GM18507 (cell line): ENCODE results near the gene QSER1.
"Not testable (repeated sequence)": the region's sequence is repeated elsewhere in the genome, so short reads cannot be mapped to it uniquely, and the experiment has no call there.

ENCODE experiments used
- DNase-seq: peaks from one replicate; pipeline ENCODE4 v3.0.0; 2011; ENCODE audit warnings: low read depth; ENCODE audit not compliant: insufficient read length; ENCODE audit errors: extremely low spot score
- FAIRE-seq: peaks from 2 replicates; lab custom pipeline; 2011; peaks lifted over from hg19 to GRCh38; lab: Jason Lieb, UNC

QSER1 gene

GRCh38 chr11:32892355-32893092 lies at the start of gene QSER1:
TSS of gene QSER1 (plus strand) at chr11:32892811. CDS start at chr11:32893126, 315 bp downstream.
- DNase-seq, result peak; percentile 67
- FAIRE-seq, result peak; percentile 67

GRCh38 chr11:32843544-32843943 lies 49.1 kb upstream of the QSER1 start:
- FAIRE-seq (no peak), DNase-seq (no peak)

- DNase-seq (no peak), FAIRE-seq (peak; percentile 50)
These were observed 45.1 kb upstream of the QSER1 start for GRCh38 chr11:32847511-32847910.

GRCh38 chr11:32849761-32850160 lies 42.9 kb upstream of the QSER1 start:
- DNase-seq, result no peak
- no peak for FAIRE-seq

- DNase-seq (no peak), FAIRE-seq (no peak)
These were observed 41.4 kb upstream of the QSER1 start for GRCh38 chr11:32851251-32851650.

GRCh38 chr11:32852207-32852606 lies 40.4 kb upstream of the QSER1 start:
- no peak for FAIRE-seq
- DNase-seq, result no peak

- no peak for DNase-seq
- no peak for FAIRE-seq
These were observed 37.0 kb upstream of the QSER1 start for GRCh38 chr11:32855601-32856000.

GRCh38 chr11:32858731-32859130 lies 33.9 kb upstream of the QSER1 start:
- FAIRE-seq (peak; percentile 48), DNase-seq (no peak)

- DNase-seq (no peak), FAIRE-seq (no peak)
These were observed 30.6 kb upstream of the QSER1 start for GRCh38 chr11:32861850-32862577.

GRCh38 chr11:32864555-32864954 lies 28.1 kb upstream of the QSER1 start:
- DNase-seq, result no peak
- FAIRE-seq, result no peak

GRCh38 chr11:32868752-32869151 lies 23.9 kb upstream of the QSER1 start:
- DNase-seq, FAIRE-seq: not testable (repeated sequence)

- no peak for FAIRE-seq
- no peak for DNase-seq
These were observed 21.9 kb upstream of the QSER1 start for GRCh38 chr11:32870676-32871075.

GRCh38 chr11:32874132-32874531 lies 18.5 kb upstream of the QSER1 start:
- no peak for FAIRE-seq
- DNase-seq, result no peak

GRCh38 chr11:32881286-32881685 lies 11.3 kb upstream of the QSER1 start:
- FAIRE-seq, result no peak
- DNase-seq, result no peak

- no peak for FAIRE-seq
- DNase-seq, result no peak
These were observed 9.2 kb upstream of the QSER1 start for GRCh38 chr11:32883421-32883820.

- DNase-seq (no peak), FAIRE-seq (no peak)
These were observed 8.6 kb upstream of the QSER1 start for GRCh38 chr11:32884023-32884422.

- FAIRE-seq, result no peak
- no peak for DNase-seq
These were observed 7.7 kb upstream of the QSER1 start for GRCh38 chr11:32884770-32885384.

- no peak for FAIRE-seq
- DNase-seq, result no peak
These were observed 7.1 kb upstream of the QSER1 start for GRCh38 chr11:32885556-32885955.

- no peak for DNase-seq
- FAIRE-seq, result no peak
These were observed 6.4 kb upstream of the QSER1 start for GRCh38 chr11:32886180-32886579.

- not testable (repeated sequence) for FAIRE-seq
These were observed 4.8 kb upstream of the QSER1 start for GRCh38 chr11:32887707-32888383.

More at GRCh38 chr11:32887707-32888383, 4.8 kb upstream of the QSER1 start:
- DNase-seq, result not testable (repeated sequence)
